Measurements from ENCODE around the gene SORCS2. TPM values are rescaled to one million over a fixed set of nuclear protein-coding genes. Genes with fewer than 3 reads are reported as not detected.

The SORCS2 gene
- total and polyA plus RNA-seq, 2 of the 8 experiments (the other 6 are each of a cell fraction or from before 2014, with no cell fraction given), result 0.36 to 1.8 TPM

- TF ChIP-seq CHD7 (IDR thresholded peaks at IDR 0.05; ENCODE audit: insufficient replicate concordance, low read length) (no peak), RNF2 (IDR thresholded peaks at IDR 0.05; ENCODE audit: borderline replicate concordance, low read depth, low read length, missing control alignments, poor library complexity, severe bottlenecking) (no peak), ZNF274 (IDR thresholded peaks at IDR 0.05; ENCODE audit: borderline replicate concordance, extremely low read depth, low read length) (no peak), SIX5 (IDR thresholded peaks at IDR 0.05; ENCODE audit: low read depth, low read length) (no peak), KDM5A (IDR thresholded peaks at IDR 0.05; ENCODE audit: low read length) (no peak), ATF3 (IDR thresholded peaks at IDR 0.05; ENCODE audit: insufficient read depth, low read depth, low read length) (no peak), RAD21 (IDR thresholded peaks at IDR 0.05 in 1 of 2, conservative IDR thresholded peaks at IDR 0.05 in 1 of 2; ENCODE audit: low read depth in 2 of 2, low read length in 2 of 2) (no peak), CHD1 (IDR thresholded peaks at IDR 0.05; ENCODE audit: low read depth, low read length) (no peak), CHD2 (IDR thresholded peaks at IDR 0.05; ENCODE audit: low read length) (no peak)
These were observed 224.6 kb downstream of the SORCS2 start (continued) for GRCh38 chr4:7416745-7417432.
